ENCODE data around the gene TOR1AIP1.

TOR1AIP1 gene

GRCh38 chr1:179926850-179927205 is 44.7 kb downstream of the TOR1AIP1 start:
- no peak overlapping the region for H3K4me3 ChIP-seq (ENCODE audit: low read length)
- DNase-seq (ENCODE audit: low read depth): no peak
- TF ChIP-seq CTCF (conservative IDR thresholded peaks at IDR 0.05; ENCODE audit: low read length): no peak

GRCh38 chr1:179929955-179930798 is 48.1 kb downstream of the TOR1AIP1 start:
- DNase-seq (ENCODE audit: low read depth): no peak
- H3K4me3 ChIP-seq (ENCODE audit: low read length): no peak overlapping the region
- no peak for TF ChIP-seq CTCF (conservative IDR thresholded peaks at IDR 0.05; ENCODE audit: low read length)

- TF ChIP-seq CTCF (conservative IDR thresholded peaks at IDR 0.05; ENCODE audit: low read length): no peak
- DNase-seq (ENCODE audit: low read depth): no peak
- H3K4me3 ChIP-seq (ENCODE audit: low read length): no peak overlapping the region
Observed at GRCh38 chr1:179930867-179931266, 48.8 kb downstream of the TOR1AIP1 start.

GRCh38 chr1:179933219-179933618 is 51.1 kb downstream of the TOR1AIP1 start:
- no peak for TF ChIP-seq CTCF (conservative IDR thresholded peaks at IDR 0.05; ENCODE audit: low read length)
- DNase-seq (ENCODE audit: low read depth): no peak
- no peak overlapping the region for H3K4me3 ChIP-seq (ENCODE audit: low read length)

- H3K4me3 ChIP-seq (ENCODE audit: low read length): no peak overlapping the region
- TF ChIP-seq CTCF (conservative IDR thresholded peaks at IDR 0.05; ENCODE audit: low read length): no peak
- no peak for DNase-seq (ENCODE audit: low read depth)
Observed at GRCh38 chr1:179935909-179936496, 53.9 kb downstream of the TOR1AIP1 start.

GRCh38 chr1:179937668-179938254 is 55.7 kb downstream of the TOR1AIP1 start:
- no peak for DNase-seq (ENCODE audit: low read depth)
- TF ChIP-seq CTCF (conservative IDR thresholded peaks at IDR 0.05; ENCODE audit: low read length): no peak
- H3K4me3 ChIP-seq (ENCODE audit: low read length): no peak overlapping the region

- TF ChIP-seq CTCF (conservative IDR thresholded peaks at IDR 0.05; ENCODE audit: low read length): no peak
- no peak for DNase-seq (ENCODE audit: low read depth)
- no peak overlapping the region for H3K4me3 ChIP-seq (ENCODE audit: low read length)
Observed at GRCh38 chr1:179938752-179939151, 56.7 kb downstream of the TOR1AIP1 start.
